NK-92 (cell line): ENCODE data around the gene SETD4.

Experiments
- DNase-seq: peaks from one replicate; lab custom pipeline; 2025; ENCODE audit not compliant: unreplicated experiment; lab: John Stamatoyannopoulos, UW

The SETD4 gene

GRCh38 chr21:36048357-36048756 is 12.0 kb downstream of the SETD4 start:
- no peak for DNase-seq

DNA sequence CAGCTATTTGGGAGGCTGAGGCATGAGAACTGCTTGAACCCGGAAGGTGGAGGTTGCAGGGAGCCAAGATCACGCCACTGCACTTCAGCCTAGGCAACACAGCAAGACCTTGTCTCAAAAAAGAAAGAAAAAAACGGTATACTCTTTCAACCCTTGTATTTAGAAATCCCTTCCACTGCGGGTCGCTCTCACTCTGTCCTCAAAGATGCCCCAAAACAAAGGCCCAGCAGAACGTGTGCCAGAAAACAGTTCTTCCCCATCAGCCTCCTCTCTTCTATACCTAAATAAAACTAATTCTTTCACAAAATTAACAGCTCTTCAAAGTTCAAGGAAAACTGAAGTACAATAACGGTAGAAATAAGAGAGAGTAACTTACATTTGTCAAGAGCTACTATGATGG is 13.2 kb downstream of the SETD4 start:
- DNase-seq: no peak

DNA sequence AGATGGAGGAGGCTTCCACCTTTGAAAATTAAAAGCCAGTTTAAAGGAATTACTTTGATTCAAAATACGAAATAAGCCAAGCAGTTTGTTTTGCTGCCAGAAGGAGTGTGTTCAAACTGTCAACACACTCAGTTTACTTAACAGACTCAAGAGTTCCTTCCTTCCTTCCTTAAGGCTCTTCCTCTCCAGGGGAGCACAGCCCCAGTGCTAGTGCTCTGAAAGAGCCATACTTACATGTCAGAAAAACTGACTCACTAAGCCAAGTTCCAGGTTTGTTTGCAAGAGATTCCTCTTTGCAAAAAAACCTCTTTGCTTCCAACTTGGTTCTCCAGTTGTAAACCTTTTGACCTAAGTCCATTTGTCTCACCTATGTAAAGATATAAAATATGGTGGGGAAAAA is 14.3 kb downstream of the SETD4 start:
- no peak for DNase-seq

DNA sequence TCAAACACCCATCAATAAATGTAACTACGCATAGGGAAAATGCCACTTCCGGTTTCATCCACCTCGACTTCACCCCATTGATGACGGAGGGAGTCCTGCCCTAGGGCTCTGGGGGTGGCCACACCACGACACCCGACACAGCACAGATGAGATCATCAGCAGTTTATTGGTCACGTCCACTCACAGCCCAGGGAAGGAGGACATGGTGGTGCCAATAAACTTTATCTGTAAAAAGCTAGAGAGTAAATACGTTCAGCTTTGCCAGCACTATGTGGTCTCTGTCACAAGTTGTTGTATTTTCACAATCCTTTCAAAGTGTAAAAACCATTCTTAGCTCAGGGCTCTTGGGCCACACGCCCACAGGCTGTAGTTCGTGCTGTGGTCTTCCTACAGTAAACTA is 16.3 kb downstream of the SETD4 start:
- DNase-seq: no peak

DNA sequence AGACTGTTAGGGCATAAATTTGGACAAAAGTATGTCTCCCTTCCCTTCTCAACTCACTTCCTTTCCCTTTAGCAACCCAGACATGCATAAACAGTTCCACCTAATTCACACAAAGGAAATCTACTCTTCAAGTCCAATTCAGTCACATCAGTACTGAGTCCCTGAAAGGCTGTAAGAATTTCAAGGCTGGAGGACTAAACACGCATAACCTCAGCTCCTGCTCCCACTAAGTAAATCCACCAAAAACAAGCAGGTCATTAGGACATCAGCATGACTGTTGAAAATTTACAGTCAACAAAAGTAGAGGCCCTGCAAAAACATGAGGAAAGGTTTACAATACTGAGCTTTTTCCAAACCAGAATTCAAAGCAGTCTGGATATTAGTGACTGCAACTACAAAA is 18.4 kb downstream of the SETD4 start:
- no peak for DNase-seq

GRCh38 chr21:36040389-36040788 is 19.9 kb downstream of the SETD4 start:
- no peak for DNase-seq

GRCh38 chr21:36039861-36040260 is 20.5 kb downstream of the SETD4 start:
- no peak for DNase-seq

GRCh38 chr21:36038701-36039497 is 21.4 kb downstream of the SETD4 start:
- no peak for DNase-seq

DNA sequence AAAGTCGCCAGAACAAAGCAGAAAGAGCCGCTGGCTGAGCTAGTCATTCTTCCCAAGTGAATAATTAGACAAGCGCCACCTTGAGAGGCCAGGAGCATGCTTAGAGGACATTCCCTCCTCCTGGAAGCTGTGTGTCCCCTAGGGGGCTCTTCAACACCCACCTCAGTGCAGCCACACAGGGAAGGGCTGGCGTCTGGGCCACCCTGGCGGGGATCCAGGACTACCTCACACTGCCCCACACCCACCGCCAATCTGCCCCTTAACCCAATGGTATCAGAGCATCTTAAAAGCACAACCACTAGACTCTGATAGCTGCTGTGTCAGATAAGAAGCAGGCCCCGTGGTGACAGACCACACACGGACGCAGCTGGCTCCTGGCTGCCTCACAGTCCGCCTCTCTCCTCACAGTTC is 24.9 kb downstream of the SETD4 start:
- no peak for DNase-seq

GRCh38 chr21:36034211-36034913 is 26.0 kb downstream of the SETD4 start:
- no peak for DNase-seq

DNA sequence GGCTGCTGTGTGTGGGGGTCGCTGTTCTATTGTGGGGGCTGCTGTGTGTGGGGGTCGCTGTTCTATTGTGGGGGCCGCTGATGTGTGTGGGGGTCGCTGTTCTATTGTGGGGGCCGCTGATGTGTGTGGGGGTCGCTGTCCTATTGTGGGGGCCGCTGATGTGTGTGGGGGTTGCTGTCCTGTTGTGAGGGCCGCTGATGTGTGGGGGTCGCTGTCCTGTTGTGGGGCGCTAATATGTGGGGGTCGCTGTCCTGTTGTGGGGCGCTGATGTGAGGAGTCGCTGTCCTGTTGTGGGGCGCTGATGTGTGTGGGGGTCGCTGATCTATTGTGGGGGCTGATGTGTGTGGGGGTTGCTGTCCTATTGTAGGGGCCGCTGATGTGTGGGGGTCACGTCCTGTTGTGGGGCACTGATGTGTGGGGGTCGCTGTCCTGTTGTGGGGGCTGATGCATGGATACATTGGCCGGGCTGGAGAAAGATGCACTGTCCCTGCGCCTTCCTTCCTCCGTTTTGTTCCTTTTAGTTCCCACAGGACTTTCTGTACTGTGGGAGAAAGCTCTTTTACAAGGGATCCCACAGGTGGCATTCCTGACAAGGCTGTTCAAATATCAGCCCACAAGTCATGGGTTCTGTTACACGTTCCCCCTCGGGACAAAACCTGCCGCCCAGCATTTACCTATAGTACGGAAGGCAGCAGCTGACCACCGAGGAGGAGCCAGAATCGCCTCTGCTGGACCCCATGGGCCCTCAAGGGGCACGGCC is 27.5 kb downstream of the SETD4 start:
- DNase-seq: no peak

DNA sequence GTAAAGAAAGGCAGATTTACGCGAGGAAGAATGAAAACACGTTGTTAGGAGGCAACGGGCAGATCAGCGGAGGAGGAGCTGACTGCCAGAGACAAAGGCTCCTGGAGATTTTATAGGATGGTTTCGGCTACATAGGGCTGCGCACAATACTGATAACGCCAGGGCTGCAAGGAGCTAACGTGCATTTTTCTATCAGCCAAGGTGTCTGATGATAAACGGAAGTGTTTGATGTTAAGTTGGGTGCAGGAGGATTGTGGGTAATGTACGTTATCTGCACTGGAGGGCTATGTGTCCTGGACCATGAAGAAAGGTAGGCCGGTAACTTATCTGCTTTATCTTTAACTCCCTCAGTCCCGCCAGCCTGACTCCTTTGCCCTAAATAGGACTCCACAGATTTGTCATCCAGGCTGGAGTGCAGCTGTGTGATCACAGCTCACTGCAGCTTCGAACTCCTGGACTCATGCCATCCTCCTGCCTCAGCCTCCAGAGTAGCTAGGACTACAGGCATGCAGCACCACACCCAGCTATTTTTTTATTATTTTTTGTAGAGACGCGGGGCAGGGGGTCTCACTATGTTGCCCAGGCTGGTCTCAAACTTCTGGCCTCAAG is 29.6 kb downstream of the SETD4 start:
- DNase-seq: no peak

DNA sequence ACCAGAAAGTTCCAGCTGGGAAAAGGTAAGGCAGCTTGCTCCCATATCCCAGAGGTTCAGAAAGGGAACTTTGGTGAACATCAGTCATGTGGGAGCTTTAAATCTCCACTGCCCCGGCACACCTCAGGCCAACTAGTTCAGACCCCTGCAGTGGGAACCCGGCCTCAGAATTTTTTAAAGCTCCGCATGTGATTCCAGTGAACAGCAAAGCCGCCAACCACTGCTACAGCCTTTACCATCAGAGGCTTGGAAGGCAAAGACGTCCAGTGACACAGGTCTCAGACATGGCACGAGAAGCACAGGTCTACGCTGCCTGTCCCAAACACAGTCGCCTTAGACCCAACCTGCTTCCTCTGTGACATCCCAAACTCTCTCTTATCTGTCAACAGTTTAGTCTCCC is 31.0 kb downstream of the SETD4 start:
- no peak for DNase-seq

DNA sequence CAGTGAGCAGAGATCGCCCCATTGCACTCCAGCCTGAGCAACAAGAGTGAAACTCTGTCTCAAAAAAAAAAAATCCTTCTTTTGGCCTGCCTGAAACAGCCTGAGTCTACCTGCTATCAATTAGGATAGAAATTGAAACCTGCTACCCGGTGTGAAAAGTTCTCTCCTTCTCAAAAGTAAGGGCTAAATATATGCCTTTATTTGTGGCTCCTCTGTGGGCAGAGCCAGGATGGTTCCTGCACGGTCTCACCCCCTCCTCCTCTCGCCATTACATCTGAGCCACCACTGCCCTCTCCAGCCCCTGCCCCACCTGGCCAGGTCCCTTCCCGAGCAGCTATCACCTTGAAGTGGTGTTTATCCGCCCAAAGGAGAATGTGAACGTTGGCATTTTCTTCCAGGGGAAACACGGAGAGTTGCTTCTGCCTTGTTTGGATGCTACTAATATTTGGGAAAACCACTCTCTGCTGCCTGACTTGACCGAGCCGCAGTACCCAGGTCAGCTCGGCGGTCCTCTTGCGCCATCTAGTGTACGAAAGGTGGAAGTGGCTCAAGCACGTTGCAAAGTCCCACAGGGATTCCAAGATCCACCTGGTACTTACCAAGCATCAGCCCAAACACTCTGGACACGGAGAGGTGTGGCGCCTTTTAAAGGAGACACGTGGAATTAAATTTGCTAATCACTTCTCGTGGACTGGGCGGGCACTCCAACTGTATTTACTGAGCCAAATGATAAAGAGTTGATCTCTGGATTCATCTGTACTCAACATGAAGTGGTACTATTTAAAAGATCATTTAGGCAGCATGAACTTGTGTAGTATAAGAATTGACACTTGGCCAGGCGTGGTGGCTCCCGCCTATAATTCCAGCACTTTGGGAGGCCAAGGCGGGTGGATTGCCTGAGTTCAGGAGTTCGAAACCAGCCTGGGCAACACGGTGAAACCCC is 31.9 kb downstream of the SETD4 start:
- no peak for DNase-seq

GRCh38 chr21:36027347-36027746 is 33.0 kb downstream of the SETD4 start:
- no peak for DNase-seq

DNA sequence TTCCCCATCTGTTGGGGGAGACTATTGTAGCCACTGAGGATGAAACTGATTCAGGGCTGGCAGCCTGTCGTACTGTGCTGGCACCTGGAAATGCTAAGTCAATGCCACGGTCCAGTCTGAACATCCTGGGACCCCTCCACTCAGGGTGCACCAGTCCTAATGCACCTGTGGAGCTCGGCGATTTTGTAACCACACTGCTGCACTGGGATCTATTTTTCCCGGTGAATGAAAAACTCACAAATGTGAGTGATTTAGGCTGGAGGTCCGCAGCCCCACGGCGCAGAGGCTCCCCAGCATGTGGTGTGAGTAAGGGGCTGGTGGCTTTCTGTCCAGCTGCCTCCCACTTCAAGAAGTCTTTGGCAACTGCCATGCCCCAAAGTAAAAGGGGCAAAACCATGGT is 35.5 kb downstream of the SETD4 start:
- DNase-seq: no peak

- DNase-seq: no peak
Measured at GRCh38 chr21:36023092-36023480, 37.2 kb downstream of the SETD4 start.

GRCh38 chr21:36022427-36023091 is 37.8 kb downstream of the SETD4 start:
- no peak for DNase-seq

- DNase-seq: no peak
Measured at GRCh38 chr21:36021251-36021837, 39.0 kb downstream of the SETD4 start.
